Stimulated activated CD4-positive, alpha-beta T cell treated with anti-CD3 and anti-CD28 coated beads, Interleukin-1b, Interleukin-23, amount 100 ng/mL, for 24 hours (primary cell): ENCODE results near the gene RSBN1L.
"Not testable (repeated sequence)": the region's sequence is repeated elsewhere in the genome, so short reads cannot be mapped to it uniquely, and the experiment has no call there.

Experiments
- DNase-seq, 4 experiments: peaks; one replicate each; pipeline ENCODE4 v3.0.0-alpha.2; 2020; ENCODE audit warnings: low read depth in 4 of 4, low spot score in 1 of 4

The RSBN1L gene

DNA sequence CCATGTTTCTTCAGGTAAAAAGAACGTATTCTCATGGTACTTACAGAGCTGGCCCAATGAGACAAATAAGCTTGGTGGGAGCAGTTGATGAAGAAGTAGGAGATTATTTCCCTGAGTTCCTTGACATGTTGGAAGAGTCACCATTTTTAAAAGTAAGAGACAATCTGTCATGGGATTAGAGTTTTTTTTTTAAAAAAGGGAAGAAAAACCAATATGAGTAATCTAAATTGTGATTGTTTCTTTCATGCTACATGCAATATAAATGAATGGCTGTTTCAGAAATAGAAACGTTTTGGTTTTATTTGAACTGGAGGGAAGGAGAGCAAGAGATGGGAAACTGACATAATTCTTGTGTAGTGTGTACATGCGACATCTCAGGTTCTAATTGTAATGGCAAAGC lies 69.2 kb downstream of the RSBN1L start:
- no peak for DNase-seq

DNA sequence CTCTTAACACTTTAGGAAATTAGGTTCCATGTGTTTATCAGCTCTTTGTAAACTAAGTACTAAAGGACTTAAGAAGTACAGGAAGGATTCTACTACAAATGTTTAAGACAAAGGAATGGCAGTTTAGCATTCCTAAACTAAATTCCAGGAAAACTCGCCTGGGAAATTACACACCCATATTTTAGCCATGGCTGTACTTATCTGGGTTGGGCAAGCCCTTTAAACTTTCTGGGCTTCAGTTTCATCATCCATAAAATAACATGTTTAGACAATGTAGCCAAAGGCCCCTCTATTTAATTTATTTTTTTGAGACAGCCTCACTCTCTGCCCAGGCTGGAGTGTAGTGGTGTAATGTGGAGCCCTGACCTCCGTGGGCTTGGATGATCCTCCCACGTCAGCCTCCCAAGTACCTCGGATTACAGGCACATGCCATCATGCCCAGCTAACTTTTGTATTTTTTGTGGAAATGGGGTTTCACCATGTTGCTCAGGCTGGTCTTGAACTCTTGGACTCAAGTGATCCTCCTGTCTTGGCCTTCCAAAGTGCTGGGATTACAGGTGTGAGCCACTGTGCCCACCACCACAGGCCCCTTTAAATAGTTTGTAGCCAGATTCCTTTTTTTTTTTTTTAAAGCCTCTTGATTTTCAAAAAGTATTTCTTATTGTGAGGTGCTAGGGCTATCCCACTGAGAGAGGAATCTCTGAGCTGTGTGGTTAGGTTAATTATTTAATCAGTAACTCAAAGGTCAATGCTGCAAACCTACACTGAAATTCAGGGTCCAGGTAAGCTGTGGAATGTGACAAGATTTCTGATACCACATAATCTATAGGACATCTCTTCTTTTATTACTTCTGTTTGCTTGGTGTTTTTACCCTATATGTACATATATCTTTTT lies 69.9 kb downstream of the RSBN1L start:
- DNase-seq = no peak

DNA sequence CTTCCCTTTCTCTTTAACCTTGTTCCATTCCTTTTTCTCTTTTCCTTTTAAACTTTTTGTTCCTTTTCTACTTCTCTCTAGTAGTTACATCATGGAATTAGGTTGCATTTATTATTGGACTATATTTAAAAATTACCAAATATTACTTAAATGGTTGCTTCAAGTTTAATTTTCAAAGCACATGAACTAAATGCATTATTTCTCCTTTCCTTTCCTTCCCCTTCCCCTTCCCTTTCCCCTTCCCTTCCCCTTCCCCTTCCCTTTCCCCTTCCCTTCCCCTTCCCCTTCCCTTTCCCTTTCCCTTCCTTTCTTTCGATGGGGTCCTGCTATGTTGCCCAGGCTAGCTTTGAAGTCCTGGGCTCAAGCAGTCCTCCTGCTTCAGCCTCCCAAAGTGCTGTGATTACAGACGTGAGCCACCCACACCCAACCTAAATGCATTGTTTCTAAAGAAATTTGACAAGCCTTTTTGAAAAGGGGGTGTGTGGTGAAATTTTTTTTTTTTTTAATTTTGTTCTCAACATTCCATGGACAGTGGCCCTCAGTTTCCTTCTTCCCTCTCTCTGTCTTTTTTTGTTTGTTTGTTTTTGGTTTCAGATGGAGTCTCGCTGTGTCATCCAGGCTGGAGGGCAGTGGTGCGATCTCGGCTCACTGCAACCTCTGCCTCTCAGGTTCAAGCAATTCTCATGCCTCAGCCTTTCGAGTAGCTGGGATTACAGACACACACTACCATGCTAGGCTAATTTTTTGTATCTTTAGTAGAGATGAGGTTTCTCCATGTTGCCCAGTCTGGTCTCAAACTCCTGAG lies 70.7 kb downstream of the RSBN1L start:
- no peak for DNase-seq

DNA sequence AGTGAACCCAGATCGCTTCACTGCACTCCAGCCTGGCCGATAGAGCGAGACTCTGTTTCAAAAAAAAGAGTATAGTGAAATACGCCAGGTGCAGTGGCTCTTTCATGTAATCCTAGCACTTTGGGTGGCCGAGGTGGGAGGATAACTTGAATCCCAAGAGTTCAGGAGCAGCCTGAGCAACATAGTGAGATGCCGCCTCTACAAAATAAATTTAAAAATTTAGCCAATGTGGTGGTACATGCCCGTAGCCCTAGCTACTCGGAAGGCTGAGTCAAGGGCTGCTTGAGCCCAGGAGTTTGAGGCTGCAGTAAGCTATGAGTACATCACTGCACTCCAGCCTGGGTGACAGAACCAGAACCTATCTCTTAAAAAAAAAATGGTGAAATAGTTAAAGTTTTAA lies 74.1 kb downstream of the RSBN1L start:
- DNase-seq = no peak

DNA sequence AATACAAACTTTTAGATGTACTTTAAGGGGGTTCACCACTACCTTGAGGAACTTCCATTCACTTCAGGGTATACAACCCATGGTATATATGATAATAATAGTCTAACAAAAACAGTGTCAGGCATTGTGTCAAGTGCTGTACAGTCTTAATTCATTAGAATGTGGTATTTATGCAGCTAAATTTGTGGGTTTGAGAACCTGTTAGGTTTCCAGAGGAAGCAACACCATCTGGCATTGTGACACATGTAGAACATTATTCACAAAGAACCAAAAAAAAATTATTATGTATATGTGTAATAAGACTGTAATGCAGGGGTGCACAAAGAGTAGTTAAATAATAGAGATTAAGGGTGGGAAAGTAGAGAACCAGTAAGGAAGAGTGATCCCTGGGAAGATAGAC lies 75.6 kb downstream of the RSBN1L start:
- DNase-seq = no peak

DNA sequence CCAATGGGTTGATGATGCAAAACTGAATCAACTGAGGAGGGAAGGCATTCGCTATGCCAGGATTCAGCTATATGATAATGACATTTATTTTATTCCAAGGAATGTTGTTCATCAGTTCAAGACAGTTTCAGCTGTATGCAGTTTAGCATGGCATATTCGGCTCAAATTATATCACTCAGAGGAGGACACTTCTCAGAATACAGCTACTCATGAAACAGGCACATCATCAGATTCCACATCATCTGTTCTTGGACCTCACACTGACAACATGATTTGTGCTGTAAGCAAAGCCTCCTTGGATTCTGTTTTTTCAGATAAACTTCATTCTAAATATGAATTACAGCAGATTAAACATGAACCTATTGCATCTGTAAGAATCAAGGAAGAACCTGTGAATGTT lies 82.3 kb downstream of the RSBN1L start:
- no peak for DNase-seq

DNA sequence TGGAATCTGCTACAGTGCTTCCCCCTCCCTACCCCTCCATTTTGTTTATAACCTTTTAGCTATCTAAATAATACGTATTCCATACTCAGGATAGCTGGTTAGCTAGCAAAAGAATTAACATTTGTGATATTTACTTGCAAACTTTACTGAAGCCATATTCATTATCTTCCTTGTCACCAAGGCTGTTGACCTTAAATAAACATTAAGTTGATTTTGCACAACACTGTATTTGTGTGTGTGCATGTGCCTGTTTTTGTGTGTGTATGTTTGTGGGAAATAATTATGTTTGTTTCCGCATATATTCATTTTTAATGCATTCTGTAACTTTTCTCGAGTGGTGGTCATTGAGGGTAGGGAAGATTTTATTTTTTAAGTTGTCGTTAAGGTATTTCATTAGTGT lies 86.1 kb downstream of the RSBN1L start:
- DNase-seq = no peak

DNA sequence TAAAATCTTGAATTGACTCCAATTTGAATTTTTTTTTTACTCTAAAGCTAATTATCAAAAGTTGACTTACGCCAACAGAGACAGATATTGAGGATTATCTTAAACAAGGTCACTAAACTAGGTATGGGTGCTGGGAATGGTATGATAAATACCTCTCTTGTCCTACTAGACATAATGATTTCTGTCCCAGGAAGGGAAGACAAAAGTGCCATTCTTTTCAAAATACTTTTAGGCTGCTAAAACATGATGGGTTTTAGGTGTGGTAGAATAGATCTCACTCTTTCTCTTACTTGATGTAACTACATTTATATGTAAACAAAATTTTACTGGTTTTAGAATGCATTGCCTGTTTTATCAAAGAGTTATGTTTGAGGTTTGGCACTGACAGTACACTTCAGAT lies 86.9 kb downstream of the RSBN1L start:
- no peak for DNase-seq

DNA sequence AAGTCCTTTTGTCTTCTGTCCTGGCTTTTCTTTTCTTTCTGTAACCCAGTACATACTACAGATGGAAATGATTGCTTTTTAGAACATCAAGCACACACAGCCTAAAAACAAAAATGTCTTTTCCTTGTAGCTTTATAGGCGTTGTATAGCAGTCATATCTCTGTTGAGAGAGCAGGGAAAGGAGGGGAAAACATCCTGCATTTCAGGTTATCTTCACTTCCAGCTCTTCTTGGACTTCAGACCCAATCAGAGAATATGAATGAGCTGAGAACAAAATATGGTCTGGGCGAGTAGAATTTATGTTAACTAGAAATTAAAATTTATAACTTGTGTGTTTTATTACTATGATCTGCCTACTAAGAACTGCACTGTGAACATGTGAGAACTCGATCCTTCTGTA lies 87.3 kb downstream of the RSBN1L start:
- DNase-seq = no peak

DNA sequence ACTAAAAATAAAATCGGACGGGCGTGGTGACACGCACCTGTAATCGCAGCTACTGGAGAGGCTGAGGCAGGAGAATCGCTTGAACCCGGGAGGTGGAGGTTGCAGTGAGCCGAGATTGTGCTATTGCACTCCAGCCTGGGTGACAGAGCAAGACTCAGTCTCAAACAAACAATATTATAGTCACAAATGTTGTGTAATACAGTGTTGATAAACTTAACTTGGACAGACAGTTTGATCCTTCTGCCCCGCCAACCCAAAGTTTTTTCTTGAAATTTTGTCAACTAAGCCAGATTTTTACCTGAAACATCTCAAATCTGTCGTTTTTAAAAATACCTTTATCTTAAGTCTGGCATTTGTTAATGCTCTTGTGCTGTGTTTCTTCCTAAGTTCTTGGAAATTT lies 88.2 kb downstream of the RSBN1L start:
- not testable (repeated sequence) for DNase-seq

DNA sequence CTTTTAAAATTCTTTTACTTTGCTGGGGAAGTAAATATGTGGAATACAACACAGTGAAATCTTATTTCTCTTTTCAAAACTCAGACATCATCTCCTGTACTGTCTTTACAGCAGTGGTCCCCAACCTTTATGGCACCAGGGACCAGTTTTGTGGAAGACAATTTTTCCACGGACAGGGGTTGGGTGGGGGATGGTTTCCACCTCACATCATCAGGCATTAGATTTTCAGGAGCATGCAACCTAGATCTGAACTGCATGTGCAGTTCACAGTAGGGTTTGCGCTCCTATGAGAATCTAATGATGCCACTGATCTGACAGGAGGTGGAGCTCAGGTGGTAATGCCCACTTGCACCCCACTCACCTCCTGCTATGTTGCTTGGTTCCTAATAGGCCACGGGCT lies 89.8 kb downstream of the RSBN1L start:
- no peak for DNase-seq

DNA sequence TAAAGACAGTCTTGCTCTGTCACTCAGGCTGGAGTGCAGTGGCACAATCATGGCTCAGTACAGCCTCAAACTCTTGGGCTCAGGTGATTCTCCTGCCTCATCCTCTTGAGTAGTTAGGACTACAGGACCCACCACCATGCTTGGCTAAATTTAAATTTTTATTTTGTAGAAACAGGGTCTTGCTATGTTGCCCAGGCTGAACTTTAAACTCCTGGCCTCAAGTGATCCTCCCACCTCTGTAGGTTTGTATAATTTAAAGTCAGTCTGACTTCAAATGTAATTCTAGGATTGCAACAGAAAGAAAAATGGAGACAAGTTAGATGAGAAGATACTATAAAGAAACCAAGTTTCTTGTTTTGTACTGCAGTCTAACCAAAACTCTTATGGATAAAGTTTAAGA lies 90.5 kb downstream of the RSBN1L start:
- no peak for DNase-seq

DNA sequence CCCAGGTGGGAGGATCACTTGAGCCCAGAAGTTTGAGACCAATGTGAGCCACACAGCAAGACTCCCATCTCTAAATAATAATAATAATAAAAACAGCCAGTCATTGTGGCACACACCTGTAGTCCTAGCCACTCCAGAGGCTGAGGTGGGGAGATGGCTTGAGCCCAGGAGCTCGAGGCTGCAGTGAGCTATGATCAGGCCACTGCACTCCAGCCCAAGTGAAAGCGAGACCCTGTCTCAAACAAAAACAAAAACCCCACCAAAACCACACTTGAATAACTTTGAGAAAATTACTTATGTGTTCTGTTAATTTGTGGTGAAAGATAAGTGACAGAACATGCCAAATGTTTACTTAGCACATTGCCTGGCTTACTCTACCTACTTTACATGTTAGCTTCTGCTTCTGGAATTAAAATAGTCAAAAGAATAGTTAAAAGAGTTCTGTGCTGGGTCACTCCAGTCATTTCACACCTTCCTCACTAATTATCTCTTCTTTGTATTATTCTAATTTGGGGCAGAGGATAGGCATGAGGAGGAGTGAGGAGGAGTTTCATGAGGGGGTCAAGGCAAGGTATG lies 92.2 kb downstream of the RSBN1L start:
- DNase-seq = no peak

DNA sequence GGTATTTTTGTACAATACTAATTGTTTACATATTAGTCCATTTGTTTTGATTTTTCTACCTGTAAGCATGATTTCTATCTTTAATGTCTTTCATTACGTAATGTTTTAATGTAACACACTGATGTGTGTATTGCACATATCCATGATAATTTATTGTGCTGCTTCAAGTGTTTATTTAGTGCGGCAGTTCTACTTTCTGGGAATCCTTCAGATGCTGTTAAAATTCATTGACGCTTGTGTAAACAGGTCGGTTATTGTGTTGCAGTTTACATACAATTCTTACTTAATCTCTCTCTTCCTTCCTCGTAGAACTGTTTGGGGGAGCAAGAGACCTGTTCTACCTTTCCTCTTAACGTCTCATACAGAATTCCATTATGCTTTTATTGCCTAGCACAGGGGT lies 95.1 kb downstream of the RSBN1L start:
- DNase-seq = no peak

DNA sequence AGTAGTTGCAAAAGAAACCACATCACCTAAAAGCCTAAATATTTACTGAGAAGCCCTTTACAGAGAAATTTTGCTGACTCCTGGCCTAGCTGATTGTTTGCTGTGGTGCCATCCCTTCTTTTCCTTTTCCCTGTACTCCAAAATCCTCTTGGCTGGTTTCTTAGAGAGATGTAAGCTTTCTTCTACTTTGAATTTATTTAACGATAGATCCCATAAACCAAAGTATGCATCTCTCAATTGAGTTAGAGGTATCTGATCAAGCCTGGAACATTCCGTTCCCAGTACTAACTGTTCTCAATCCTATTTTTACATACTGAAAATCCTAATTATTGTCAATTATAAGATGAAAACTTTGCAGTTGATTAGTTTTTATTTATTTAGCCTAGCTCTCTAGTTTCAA lies 95.7 kb downstream of the RSBN1L start:
- DNase-seq = no peak

DNA sequence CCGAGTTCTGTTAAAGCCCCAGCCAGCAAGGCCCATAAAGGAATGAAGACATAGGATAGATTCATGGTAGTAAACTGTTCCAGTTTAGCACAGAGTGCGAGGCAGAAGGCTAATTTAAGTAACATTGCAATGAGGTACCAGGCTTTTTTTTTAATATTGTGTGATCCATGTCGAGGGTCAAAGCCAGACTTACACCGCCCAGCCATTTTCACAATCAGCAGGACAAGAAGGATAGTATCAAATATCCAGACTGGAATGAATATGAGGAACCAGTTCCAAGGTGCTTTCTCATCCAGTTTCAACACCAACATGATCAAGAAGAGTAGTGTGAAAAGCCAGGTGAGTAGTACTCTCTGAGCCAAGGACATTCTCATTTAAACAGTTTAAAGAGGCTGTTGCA lies 97.7 kb downstream of the RSBN1L start:
- no peak for DNase-seq

DNA sequence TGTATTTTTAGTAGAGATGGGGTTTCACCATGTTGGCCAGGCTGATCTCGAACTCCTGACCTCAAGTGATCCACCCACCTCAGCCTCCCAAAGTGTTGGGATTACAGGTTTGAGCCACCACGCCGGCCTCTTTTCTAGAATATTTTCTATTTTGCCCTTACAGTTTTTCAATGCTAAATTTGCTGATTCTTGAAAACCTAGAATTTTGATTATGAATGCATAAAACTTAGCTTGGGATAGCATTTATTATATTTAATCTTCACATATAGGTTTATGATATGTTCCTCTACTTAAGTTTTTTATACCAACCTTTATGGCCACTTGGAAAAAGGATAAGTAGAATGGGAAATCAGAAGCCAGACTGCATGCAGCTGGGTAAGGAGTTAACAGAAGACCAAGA lies 99.8 kb downstream of the RSBN1L start:
- no peak for DNase-seq

DNA sequence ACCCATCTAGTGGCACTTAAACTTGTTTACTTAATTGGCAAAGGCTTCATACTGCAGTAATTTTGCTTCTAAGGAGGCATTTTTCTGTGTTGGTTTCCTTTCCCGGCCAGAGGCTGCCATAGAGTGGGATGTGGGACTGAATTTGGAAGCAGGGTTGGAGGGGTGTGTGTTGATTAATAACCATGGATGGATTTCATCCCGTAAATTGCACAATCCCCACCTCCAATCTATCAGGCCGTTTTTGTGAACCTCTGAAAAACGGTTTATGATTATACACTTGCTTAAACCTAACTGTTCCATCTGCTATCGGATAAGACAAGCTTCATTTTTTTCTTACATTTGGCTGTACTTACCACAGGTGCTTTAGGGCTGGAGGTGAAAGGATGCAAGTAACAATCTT lies 100.7 kb downstream of the RSBN1L start:
- no peak for DNase-seq

DNA sequence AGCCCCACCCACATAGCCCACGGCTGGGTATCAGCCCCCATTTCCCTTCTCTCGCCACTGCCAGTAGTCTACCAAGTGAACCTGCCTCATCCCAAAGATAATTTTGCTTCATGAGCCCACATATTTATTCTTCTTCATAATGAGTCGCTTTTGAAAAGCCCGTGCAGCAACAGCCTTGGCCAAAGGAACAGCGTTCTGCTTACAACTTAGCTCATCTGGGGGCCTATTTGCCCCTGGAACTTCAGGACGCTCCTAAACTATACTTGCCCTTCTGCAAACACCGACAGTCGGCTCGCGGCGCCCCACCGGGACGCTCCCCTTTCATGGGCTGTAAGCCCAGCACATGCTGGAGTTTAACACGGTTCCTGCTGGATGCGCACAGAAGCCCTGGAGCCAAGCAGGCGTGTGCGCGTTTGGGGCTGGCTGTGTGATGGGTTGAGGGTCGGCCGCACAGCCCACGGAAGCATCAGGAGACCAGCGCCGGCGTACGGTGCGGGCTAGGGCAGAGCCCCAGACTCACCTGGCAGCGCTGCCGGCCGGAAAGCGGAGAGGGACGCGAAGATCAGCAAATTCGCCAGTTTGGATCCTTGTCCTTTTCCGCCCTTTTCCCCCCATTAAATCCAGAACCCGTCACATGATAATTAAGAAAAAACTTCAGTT lies 101.6 kb downstream of the RSBN1L start:
- no peak for DNase-seq

DNA sequence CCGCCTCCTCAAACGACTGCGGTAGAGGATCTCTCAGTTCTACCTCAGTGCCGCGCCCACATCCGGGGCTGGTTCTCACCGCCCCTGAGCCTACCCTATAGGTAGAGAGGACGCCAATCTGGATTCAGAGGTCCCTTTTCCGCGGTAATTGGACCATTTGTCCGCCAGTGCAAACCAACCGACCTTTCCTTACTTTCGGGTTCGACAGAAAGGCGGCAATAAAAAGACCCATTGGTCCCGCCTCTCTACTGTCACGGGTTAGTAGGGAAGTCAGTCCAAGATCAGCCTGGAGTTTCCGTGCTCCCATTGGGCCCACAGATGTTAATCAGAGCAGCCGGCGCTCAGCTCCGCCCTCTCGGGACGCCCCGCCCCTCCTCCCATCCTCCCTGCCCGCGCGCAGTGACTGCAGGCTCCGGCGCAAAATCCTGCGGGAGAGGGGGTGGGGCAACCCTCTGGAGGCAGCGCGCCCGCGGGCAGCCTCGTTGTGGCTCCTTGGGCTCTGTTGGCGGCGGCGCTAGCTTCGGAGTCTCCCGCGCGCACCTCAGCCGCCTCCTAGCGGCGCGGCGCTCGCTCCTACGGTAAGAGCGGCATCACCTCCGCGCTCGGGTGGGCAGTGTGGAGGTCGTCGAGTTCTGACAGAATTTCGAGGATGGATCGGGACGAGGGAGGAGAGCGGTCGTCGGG lies 102.3 kb downstream of the RSBN1L start, which contains the start of the genes PHTF2 and TMEM60:
Gene PHTF2, plus strand, starts transcription at position 380 of the 684 bp plus-strand sequence.
Gene TMEM60, minus strand, starts transcription at position 41 of the 684 bp plus-strand sequence. CDS start 4,061 bp downstream, outside the sequence.
- DNase-seq = peak; percentile 82 to 92 (median 88)
